Left renal cortex interstitium (tissue), 4 donors: ENCODE results near the gene PEX11A. TPM values are rescaled to one million over a fixed set of nuclear protein-coding genes. Genes with fewer than 3 reads are reported as not detected.
A peak's percentile ranks its signal among the peaks of the same experiment; 100 is the strongest.

Experiments used
- DNase-seq, 4 donors: peaks; one replicate each; pipeline ENCODE4 v3.0.0-alpha.2; 2013; ENCODE audit warnings: low read depth in 4 of 4, low spot score in 2 of 4, missing footprints in 1 of 4
- polyA plus RNA-seq, 4 donors: library from polyadenylated mRNA; unstranded; fragments of 120-200 nt; gene quantifications; one replicate each; pipeline ENCODE4 v1.2.1, GENCODE V29; 2013; ENCODE audit not compliant: insufficient read length in 4 of 4

The PEX11A gene
- polyA plus RNA-seq, 4 donors = 18.0 to 21.8 (median 19.0) TPM

GRCh38 chr15:89677381-89677780 lies 13.2 kb downstream of the PEX11A start:
- no peak for DNase-seq

GRCh38 chr15:89675606-89676005 lies 14.9 kb downstream of the PEX11A start:
- no peak for DNase-seq

DNA sequence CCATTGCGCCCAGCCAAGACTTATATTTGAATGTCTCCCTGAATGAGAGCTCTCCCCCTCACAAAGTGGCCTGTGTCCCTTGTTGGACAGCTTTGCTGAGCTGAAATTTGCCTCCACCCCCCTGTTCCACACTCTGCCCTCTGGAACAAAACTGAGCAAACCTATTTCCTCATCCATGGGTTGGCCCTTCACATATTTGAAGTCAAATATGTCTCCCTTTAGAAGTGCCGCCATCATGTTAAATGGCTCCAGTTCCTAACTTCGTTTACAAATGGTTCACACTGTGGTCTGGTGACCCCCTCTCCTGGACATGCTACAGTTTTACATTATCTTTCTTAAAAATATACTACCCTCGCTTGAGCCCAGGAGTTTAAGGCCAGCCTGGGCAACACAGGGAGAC lies 16.0 kb downstream of the PEX11A start:
- DNase-seq = no peak

GRCh38 chr15:89673165-89673512 lies 17.4 kb downstream of the PEX11A start:
- no peak for DNase-seq

- DNase-seq = no peak
Observed at GRCh38 chr15:89672221-89673164, 18.1 kb downstream of the PEX11A start.

DNA sequence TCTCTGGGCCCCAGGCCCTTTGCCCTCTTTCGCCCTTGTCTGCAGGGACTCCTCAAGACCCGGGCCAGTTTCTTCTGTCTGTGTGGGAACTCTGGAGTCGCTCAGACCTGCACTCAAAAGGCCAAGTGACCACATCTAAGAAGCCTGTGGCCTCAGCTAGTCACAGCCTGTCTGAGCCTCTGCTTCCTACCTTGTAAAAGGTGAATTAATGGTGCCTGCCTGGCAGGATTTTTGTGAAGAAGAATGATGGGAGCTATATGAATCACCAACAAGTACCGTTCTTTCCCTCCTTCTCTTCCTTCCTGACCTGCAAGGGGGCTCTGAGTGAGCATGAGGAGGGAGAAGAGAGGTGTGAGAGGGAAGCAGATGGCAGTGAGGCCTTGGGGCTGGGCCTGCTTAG lies 18.9 kb downstream of the PEX11A start:
- DNase-seq = no peak

- no peak for DNase-seq
Observed at GRCh38 chr15:89670971-89671560, 19.5 kb downstream of the PEX11A start.

- DNase-seq = no peak
Observed at GRCh38 chr15:89669941-89670340, 20.6 kb downstream of the PEX11A start.

- DNase-seq = no peak
Observed at GRCh38 chr15:89669309-89669865, 21.2 kb downstream of the PEX11A start.

- DNase-seq = no peak
Observed at GRCh38 chr15:89668171-89668570, 22.4 kb downstream of the PEX11A start.

DNA sequence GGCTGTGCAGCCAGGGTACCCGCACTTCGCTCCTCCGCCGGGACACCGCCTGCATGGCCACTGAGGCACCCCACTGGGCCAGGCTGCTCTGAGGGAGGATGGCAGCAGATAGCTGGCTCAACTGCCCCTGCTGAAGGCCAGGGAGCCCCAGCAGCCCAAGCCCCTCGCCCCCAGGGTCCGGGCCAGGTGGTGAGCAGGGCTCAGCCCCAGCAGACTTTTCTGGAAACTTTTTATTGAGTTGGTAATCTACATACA lies 22.9 kb downstream of the PEX11A start:
- no peak for DNase-seq

GRCh38 chr15:89666858-89667705 lies 23.5 kb downstream of the PEX11A start:
- no peak for DNase-seq

- no peak for DNase-seq
Observed at GRCh38 chr15:89666184-89666857, 24.2 kb downstream of the PEX11A start.

GRCh38 chr15:89665449-89666181 lies 24.9 kb downstream of the PEX11A start:
- no peak for DNase-seq

GRCh38 chr15:89664441-89665350 lies 25.9 kb downstream of the PEX11A start:
- DNase-seq = no peak

GRCh38 chr15:89662893-89663626 lies 27.5 kb downstream of the PEX11A start:
- DNase-seq = peak in 1 of 4 donors; percentile 20

- no peak for DNase-seq
Observed at GRCh38 chr15:89660556-89660955, 30.0 kb downstream of the PEX11A start.

GRCh38 chr15:89659295-89659694 lies 31.3 kb downstream of the PEX11A start:
- no peak for DNase-seq
